ENCODE measurements around the gene OTOA. TPM values are rescaled to one million over a fixed set of nuclear protein-coding genes. Genes with fewer than 3 reads are reported as not detected.

The OTOA gene
- total RNA-seq, 4 donors from 2014 or later: 0.40 TPM; not detected in 3

DNA sequence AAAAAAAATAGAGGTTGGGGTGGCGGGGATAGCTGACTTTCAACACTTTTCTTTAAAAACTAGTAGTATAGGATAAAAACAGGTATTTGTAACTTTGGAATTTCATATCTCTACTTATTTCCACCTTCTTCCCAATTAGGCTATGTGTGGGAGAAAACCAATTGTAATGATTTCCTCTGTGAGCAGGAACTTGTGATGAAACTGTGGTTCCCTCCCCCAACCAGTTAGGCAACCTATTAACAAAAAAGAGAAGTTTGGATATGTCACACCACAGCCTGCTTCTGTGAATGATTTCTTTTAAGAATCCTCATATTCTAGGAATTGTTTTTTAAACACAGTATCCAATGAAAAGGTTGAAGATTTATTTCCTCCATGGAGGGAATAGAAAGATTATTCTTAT is 13.2 kb upstream of the OTOA start:
- DNase-seq (ENCODE audit: low spot score in 2 of 2): no peak
- TF ChIP-seq EP300 (IDR thresholded peaks at IDR 0.05) (no peak), POLR2A (IDR thresholded peaks at IDR 0.05) (no peak), POLR2AphosphoS5 (IDR thresholded peaks at IDR 0.05) (no peak)
- TF ChIP-seq, protein P1, sequence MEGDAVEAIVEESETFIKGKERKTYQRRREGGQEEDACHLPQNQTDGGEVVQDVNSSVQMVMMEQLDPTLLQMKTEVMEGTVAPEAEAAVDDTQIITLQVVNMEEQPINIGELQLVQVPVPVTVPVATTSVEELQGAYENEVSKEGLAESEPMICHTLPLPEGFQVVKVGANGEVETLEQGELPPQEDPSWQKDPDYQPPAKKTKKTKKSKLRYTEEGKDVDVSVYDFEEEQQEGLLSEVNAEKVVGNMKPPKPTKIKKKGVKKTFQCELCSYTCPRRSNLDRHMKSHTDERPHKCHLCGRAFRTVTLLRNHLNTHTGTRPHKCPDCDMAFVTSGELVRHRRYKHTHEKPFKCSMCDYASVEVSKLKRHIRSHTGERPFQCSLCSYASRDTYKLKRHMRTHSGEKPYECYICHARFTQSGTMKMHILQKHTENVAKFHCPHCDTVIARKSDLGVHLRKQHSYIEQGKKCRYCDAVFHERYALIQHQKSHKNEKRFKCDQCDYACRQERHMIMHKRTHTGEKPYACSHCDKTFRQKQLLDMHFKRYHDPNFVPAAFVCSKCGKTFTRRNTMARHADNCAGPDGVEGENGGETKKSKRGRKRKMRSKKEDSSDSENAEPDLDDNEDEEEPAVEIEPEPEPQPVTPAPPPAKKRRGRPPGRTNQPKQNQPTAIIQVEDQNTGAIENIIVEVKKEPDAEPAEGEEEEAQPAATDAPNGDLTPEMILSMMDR (IDR thresholded peaks at IDR 0.05): no peak
- WGBS: 97% methylated on average over 1 of the region's 1 CpG
- H3K4me3 ChIP-seq: no peak overlapping the region
- H3K27me3 ChIP-seq: no peaks in the 10 kb centered on the region
- H3K27ac ChIP-seq: no peak overlapping the region
- peaks cover 30% of the 10 kb centered on the region for H3K4me1 ChIP-seq
- H3K36me3 ChIP-seq: no peaks in the 10 kb centered on the region
- H3K9me3 ChIP-seq: no peaks in the 10 kb centered on the region

DNA sequence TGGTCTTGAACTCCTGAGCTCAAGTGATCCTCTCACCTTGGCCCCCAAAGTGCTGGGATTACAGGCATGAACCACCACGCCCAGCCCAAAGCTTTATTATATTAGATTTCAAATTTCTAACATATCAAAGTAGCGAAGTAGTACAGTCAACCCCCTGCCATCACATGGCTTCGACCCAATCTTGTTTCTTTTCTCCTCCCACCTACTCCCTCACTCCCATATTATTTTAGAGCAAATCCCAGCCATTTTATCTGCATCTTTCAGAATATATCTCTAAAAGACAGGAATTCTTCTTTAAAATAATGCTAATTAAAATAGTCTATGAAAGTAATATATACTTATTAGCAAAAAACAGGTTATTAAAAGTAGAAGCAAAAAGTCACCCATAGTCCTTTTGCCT is 12.3 kb upstream of the OTOA start:
- H3K27me3 ChIP-seq: no peaks in the 10 kb centered on the region
- 88% methylated on average over 3 of the region's 3 CpGs for WGBS
- no peak overlapping the region for H3K27ac ChIP-seq
- peaks cover 21% of the 10 kb centered on the region for H3K4me1 ChIP-seq
- peaks cover 4% of the 10 kb centered on the region for H3K36me3 ChIP-seq
- H3K4me3 ChIP-seq: peak overlapping the region; percentile 1
- no peak for DNase-seq (ENCODE audit: low spot score in 2 of 2)
- H3K9me3 ChIP-seq: no peaks in the 10 kb centered on the region
- TF ChIP-seq POLR2A (IDR thresholded peaks at IDR 0.05): no peak

- Histone ChIP-seq H3K27ac (no peak within 1 kb of the TSS), H3K36me3 (peaks cover 4% of the 10 kb centered on the region), H3K4me3 (peak within 1 kb of the TSS; percentile 1), H3K27me3 (no peaks in the 10 kb centered on the region), H3K9me3 (no peaks in the 10 kb centered on the region), H3K4me1 (peaks cover 28% of the 10 kb centered on the region)
- DNase-seq (ENCODE audit: low spot score in 2 of 2): no peak
- WGBS: 88% methylated on average over 6 of the region's 6 CpGs
- TF ChIP-seq EP300 (IDR thresholded peaks at IDR 0.05) (no peak), POLR2A (IDR thresholded peaks at IDR 0.05) (no peak)
- TF ChIP-seq, protein P1 (IDR thresholded peaks at IDR 0.05): no peak
Measured at GRCh38 chr16:21652453-21652852, 11.3 kb upstream of the OTOA start, which contains the start of gene IGSF6. TSS of gene IGSF6 (minus strand) at chr16:21652608. CDS start at chr16:21652598, 10 bp downstream.

GRCh38 chr16:21653571-21653970 is 10.2 kb upstream of the OTOA start:
- DNase-seq (ENCODE audit: low spot score in 2 of 2): no peak
- Histone ChIP-seq H3K4me3 (no peak overlapping the region), H3K36me3 (peaks cover 4% of the 10 kb centered on the region), H3K27me3 (no peaks in the 10 kb centered on the region), H3K27ac (peak overlapping the region; percentile 28), H3K4me1 (peaks cover 29% of the 10 kb centered on the region), H3K9me3 (no peaks in the 10 kb centered on the region)
- TF ChIP-seq, protein P1 (IDR thresholded peaks at IDR 0.05): no peak
- no peak for TF ChIP-seq EP300 (IDR thresholded peaks at IDR 0.05)
- TF ChIP-seq POLR2A (IDR thresholded peaks at IDR 0.05): no peak
- no peak for TF ChIP-seq POLR2AphosphoS5 (IDR thresholded peaks at IDR 0.05)
- 75% methylated on average over 5 of the region's 5 CpGs for WGBS

DNA sequence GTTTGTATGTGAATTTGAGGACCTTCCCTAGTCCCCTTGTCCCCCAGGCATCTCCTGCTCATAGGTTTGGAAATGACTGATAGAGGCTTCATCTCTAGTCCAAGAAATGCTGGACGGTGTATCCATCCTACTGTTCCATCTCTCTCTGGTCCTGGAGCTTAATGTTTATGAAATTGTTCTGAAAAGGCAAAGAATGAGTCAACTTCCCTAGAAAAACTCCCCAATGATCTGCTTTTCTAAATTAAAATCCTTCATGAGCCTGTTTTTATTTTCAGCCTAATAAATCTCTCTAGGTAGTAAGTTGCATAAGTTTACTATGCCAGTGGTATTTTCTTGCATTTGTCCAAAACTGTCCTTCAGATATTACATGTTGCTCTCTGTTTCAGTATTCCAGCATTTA is 9.3 kb upstream of the OTOA start:
- peaks cover 4% of the 10 kb centered on the region for H3K36me3 ChIP-seq
- H3K4me3 ChIP-seq: no peak overlapping the region
- WGBS: 80% methylated on average over 1 of the region's 1 CpG
- H3K27ac ChIP-seq: no peak overlapping the region
- no peaks in the 10 kb centered on the region for H3K9me3 ChIP-seq
- DNase-seq (ENCODE audit: low spot score in 2 of 2): no peak
- TF ChIP-seq, protein P1 (IDR thresholded peaks at IDR 0.05): no peak
- TF ChIP-seq POLR2AphosphoS5 (IDR thresholded peaks at IDR 0.05): no peak
- TF ChIP-seq EP300 (IDR thresholded peaks at IDR 0.05): no peak
- TF ChIP-seq POLR2A (IDR thresholded peaks at IDR 0.05): no peak
- H3K27me3 ChIP-seq: no peaks in the 10 kb centered on the region
- H3K4me1 ChIP-seq: peaks cover 29% of the 10 kb centered on the region

DNA sequence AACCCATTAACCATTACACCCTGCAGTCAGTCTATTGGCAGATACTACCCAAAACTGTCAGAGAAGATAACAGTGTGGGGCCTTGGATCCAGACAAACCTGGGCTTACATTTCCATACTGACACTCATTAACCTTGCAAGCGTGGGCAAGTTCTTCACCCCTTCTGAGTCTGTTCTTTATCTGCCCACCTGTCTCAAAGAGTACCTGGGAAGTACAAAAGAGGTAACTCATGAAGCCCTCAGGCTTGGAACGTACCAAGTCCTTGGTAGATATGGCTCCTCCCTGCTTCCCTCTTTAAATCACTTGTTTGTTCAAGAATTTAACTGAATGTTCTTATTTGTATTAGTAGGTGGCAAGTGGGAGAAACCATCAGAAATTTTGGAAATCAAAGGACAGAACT is 8.9 kb upstream of the OTOA start:
- H3K27ac ChIP-seq: no peak overlapping the region

More for the DNA sequence above, 8.9 kb upstream of the OTOA start:
- peaks cover 4% of the 10 kb centered on the region for H3K36me3 ChIP-seq
- H3K9me3 ChIP-seq: no peaks in the 10 kb centered on the region
- TF ChIP-seq POLR2AphosphoS5 (IDR thresholded peaks at IDR 0.05) (no peak), POLR2A (IDR thresholded peaks at IDR 0.05) (no peak), EP300 (IDR thresholded peaks at IDR 0.05) (no peak)
- TF ChIP-seq, protein P1 (IDR thresholded peaks at IDR 0.05): no peak
- no peak overlapping the region for H3K4me3 ChIP-seq
- WGBS: 52% methylated on average over 2 of the region's 2 CpGs
- no peak for DNase-seq (ENCODE audit: low spot score in 2 of 2)
- H3K27me3 ChIP-seq: no peaks in the 10 kb centered on the region
- H3K4me1 ChIP-seq: peaks cover 29% of the 10 kb centered on the region
